Measurements from ENCODE around the gene EVI2B. TPM values are rescaled to one million over a fixed set of nuclear protein-coding genes. Genes with fewer than 3 reads are reported as not detected.
"Not testable (repeated sequence)": the region's sequence is repeated elsewhere in the genome, so short reads cannot be mapped to it uniquely, and the experiment has no call there.

Gene EVI2B
- 1.1 TPM in 2 replicates for total RNA-seq (2014; rRNA removed; shearing (Covaris generic))

DNA sequence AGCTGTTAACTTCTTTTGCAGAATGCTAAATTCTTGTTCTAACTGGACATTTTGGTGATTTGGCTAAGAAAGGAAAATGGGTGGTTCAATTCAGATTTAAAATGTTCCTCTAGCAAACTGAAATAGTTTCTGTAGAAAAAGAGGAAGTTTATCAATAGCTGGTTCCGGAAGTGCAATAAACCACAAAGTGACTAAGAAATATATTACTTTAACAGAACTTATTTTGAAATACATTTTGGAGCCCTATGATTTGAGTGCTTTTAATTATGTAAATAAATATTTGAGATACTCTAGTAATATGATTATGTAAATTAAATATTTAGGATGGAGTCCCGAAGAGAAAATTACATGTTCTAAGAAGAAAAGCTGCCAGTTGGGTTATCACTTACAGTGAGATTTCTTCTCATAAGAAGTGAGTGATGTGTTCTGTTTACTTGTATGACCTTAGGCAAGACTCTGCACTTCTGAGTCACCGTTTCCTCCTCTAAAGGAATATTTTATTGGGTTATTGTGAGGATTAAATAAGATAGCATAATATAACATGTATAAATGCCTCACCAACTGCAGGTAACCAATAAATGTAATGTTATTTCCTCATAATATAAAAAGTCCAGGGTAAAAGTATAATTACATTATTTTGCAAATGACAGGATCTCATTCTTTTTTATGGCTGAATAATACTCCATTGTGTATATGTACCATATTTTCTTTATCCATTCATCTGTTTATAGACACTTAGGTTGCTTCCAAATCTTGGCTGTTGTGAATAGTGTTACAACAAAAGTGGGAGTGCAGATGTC lies at the start of gene EVI2B:
Gene EVI2B (minus strand): TSS at position 73 of the 800 bp plus-strand sequence. CDS start 8,445 bp downstream, outside the sequence.
- DNase-seq (ENCODE audit: low read depth) = peak; percentile 73

DNA sequence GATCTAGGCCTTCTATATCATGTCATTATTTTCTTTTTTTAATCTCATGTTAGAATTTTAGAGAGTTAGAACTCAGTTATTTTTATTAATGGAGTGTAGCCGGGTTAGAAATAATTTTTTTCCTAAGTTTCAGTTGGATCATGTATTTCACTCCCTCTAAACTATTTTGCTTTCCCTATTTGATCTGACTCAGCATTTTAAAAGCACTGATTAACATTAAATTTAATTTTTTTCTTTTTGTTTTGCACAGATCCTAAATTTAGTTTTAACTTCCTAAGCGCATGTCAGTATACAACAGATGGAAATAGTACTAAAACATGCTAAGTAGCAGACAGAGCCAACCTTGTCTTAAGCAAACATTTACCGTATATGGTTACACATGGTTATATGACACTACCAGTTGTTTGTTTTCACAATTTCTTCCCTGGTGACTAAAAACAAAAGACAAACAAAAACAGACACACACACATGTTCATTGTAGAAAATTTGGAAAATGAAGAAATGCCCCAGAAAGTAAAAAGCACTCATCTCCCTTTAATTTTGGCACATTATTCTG lies 44.1 kb upstream of the EVI2B start:
- DNase-seq (ENCODE audit: low read depth) = no peak

DNA sequence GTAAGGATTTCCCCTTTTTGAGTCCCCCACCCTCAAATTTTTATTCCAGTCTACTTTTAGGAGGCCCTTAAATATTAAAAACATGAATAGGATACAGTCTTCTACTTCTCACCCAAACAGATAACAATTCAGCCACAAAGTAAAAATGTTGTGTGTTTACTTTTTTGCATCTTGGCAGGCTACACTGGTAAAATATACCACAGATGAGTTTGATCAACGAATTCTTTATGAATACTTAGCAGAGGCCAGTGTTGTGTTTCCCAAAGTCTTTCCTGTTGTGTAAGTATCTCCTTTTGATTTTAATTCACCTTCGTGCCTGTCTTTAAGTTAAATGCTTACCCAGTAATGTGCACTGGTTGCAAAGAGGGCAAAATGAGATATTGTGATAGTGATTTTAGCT lies 43.2 kb upstream of the EVI2B start:
- no peak for DNase-seq (ENCODE audit: low read depth)

DNA sequence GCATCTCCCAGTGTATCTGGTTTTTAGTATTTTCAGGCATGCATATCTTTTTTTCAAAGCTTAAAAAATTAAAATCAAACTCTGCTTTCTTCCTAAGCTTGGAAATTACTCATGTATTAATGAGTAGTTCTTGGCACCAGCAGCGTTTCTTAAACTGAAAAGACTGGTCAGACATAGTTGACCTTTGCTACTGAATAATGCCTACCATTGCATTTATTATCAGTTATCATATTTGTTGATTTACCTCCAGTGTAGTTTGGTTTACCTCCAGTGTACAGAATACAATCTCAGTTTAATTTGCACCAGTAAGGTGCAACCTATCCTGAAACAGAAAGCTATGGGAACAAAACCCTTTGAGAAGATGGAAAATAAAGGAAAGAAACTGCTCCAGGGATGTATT lies 42.1 kb upstream of the EVI2B start:
- DNase-seq (ENCODE audit: low read depth) = no peak

GRCh38 chr17:31349454-31349853 lies 35.6 kb upstream of the EVI2B start:
- DNase-seq (ENCODE audit: low read depth) = no peak

- not testable (repeated sequence) for DNase-seq (ENCODE audit: low read depth)
These were observed 31.4 kb upstream of the EVI2B start for GRCh38 chr17:31345191-31345747.

GRCh38 chr17:31339906-31340661 lies 26.2 kb upstream of the EVI2B start:
- peak; percentile 74 for DNase-seq (ENCODE audit: low read depth)

DNA sequence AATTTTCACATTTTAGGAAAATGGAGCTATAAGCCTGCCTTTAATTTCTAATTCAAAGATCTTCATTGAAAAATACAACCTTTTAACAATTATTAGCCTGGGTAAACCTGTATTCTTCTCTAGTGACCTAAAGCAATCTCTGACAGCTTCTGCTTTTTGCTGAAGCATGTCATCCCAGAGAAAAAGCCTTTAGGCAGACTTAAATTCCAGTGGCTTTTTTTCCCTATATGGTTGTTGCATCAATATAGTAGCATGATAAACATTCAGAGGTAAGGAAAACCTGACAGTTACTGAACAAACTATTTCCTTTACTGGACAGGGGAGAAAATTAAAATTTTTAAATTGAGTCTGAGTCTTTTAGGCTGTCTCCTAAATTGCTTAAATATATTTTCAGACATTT lies 15.4 kb upstream of the EVI2B start:
- DNase-seq (ENCODE audit: low read depth) = peak; percentile 33

DNA sequence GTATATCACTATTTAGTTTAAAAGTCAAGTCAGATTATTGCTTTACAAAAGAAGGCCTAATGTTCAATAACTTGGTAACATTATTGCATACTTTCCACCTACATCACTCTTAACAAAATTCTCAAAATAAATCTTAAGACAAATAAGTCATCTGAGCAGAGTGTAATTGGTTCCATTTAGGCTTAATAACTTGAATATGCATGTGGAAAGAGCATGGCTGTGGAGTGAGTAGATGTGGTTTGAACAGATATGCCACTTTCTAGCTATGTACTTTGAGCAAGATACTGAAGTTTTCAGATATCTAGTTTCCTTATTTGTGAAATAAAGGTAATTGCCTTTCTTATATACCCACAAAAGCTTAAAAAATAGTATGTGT lies 14.3 kb upstream of the EVI2B start:
- peak; percentile 9 for DNase-seq (ENCODE audit: low read depth)

GRCh38 chr17:31327534-31328159 lies 13.8 kb upstream of the EVI2B start:
- peak; percentile 85 for DNase-seq (ENCODE audit: low read depth)

DNA sequence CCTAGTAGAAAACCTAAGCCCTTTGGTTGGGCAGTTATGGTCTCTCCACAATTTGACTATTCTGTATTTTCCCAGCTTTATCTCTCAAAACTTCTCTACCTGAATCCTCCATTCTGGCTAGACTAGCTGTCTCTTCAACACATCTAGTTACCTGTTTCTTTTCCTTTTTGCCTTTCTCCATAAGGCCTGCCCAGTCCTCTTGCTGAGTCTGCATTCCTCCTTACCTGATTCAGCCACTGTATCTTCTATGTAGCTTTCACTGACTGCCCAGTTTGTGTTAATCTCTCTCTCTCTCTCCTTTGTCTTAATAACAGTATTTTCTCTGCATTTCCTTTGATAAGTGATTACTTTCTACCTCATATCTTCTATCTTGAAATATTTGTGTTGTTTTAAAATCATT lies 9.7 kb upstream of the EVI2B start:
- DNase-seq (ENCODE audit: low read depth) = no peak

GRCh38 chr17:31321966-31322365 lies 8.1 kb upstream of the EVI2B start:
- no peak for DNase-seq (ENCODE audit: low read depth)

DNA sequence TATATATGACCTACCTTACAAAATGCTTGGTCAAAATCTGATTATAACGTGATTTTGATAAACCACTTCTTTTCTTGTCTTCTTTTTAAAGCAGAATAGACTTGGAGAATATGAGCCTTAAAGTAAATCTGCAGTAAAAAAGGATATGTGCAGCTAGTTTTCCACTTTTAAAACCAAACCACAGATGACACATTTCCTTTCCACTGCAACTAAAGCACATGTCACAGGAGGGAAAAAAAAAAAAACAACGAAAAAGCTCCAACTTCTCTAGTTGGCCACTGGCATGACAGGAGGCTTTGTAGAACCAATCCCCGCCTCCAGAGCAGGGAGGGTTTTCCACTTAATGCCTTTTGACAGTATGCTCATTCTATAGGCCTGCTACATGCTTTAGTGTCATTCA lies 7.6 kb upstream of the EVI2B start, which contains the start of gene EVI2A:
Gene EVI2A (minus strand): TSS at position 142 of the 400 bp plus-strand sequence. CDS start 2,609 bp downstream, outside the sequence.
- peak; percentile 89 for DNase-seq (ENCODE audit: low read depth)

GRCh38 chr17:31320791-31321190 lies 6.9 kb upstream of the EVI2B start:
- DNase-seq (ENCODE audit: low read depth) = peak; percentile 43

DNA sequence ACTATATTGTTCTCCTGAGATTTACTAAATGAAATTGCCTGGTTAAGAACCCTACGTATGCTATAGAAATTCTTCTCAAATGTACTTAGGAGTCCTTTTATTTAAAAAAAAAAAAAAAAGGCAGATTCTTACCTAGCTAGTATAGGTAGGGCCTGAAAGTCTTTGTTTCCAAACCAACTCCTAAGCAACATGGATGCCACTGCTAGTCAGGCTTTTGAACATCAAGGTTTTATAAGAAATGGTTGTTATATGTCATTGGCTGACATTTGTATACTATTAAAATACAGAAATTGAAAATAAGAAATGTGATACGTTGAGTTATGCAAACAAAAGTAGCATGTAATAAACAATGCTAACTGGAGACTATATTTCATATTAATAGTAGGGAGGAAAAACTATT lies 6.4 kb upstream of the EVI2B start:
- DNase-seq (ENCODE audit: low read depth) = no peak

DNA sequence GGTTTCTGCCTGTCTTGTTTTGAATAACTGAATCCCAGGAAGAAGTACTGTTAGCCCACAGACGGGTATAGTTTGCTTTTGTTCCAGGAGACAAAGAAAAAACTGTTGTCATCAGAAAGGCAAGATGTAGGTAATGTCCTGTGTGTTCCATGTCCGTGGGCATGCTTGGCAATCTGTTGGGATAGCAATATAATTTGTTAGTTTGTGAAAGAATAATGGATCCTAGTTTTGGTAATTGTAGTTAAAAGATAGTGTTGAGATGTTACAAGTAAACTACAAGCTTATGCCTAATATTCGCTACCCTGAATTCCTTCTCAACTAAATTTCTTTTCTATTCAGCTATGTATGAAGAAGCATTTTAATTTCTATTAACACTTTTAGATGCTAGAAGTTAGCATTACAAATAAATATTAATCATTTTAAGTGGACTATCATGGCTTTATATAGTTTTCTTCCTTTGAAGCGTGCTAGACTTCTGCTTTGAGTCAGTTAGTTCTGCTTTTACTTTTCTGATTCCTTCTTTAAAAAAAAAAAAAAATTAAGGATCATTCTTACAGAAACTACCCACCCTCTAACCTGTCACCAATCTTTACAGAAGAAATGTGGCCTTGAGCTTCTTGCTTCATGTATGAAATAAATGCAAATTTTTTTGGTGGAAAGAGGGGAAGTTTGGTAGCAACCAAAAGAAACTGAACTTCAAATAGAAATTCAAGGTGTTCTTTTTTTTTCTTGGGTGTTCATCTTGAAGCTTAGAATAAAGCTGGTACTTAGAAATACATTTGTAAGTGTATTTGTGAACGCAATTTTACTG lies 5.2 kb upstream of the EVI2B start:
- DNase-seq (ENCODE audit: low read depth) = no peak

DNA sequence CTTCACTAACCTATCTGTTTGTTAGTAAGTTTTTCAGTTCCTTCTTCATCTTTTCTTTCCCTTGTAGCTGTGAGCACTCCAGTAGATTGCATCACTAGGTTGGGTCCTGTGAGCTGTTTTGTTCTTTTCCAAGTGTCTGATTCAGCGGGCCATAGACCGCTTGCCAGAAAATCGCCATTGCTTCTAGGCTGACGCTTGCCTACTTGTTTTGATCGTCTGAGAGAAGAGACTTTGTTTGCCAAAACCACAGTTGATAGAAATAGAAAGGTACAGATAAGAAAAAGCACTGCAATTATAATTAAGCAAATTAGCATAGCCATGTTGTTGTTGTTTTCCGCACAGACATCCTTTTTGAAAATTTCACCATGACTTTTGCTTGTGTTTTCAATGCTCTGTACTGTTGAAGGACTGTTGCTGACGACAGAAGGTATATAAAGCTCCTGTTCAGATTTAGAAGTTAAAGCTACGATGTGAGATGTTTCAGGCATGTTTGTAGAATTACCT lies 4.5 kb upstream of the EVI2B start:
- DNase-seq (ENCODE audit: low read depth) = peak; percentile 80

DNA sequence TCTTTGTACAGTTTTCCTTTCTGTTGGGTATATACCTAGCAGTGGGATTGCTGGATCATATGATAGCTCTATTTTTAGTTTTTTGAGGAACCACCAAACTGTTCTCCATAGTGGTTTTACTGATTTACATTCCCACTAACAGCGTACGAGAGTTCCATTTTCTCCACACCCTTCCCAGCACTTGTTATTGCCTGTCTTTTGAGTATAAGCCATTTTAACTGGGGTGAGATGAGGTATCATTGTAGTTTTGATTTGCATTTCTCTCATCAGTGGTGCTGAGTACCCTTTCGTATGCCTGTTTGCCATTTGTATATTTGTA lies 887 bp upstream of the EVI2B start:
- DNase-seq (ENCODE audit: low read depth) = no peak

- not testable (repeated sequence) for DNase-seq (ENCODE audit: low read depth)
These were observed 1.6 kb downstream of the EVI2B start for GRCh38 chr17:31312223-31312622.

GRCh38 chr17:31311526-31311925 lies 2.3 kb downstream of the EVI2B start:
- no peak for DNase-seq (ENCODE audit: low read depth)

DNA sequence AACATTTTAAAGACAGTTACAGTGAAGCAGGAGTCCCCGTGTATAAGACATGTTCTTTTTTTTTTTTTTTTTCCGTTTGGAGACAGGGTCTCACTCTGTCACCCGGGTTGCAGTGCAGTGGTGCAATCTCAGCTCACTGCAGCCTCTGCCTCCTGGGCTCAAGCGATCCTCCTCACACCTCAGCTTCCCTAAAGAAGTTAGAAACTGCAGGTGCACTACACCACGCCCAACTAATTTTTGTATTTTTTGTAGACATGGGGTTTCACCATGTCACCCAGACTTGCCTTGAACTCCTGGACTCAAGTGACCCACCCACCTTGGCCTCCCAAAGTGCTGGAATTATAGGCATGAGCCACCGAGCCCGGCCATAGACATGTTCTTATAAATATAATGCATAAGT lies 3.0 kb downstream of the EVI2B start:
- no peak for DNase-seq (ENCODE audit: low read depth)
